CD4-positive, alpha-beta T cell (primary cell): ENCODE results near the gene CD4. TPM values are rescaled to one million over a fixed set of nuclear protein-coding genes. Genes with fewer than 3 reads are reported as not detected.

Experiments used
- ATAC-seq: fragments of 200-7000 bp; cut with Tn5 transposase; one replicate; pipeline ENCODE4 v1.10.0; 2022; ENCODE audit warnings: mild to moderate bottlenecking; ENCODE audit not compliant: poor library complexity
- CTCF ChIA-PET: fragments of 350-600 bp; sonication (Branson Sonifier 250); formaldehyde crosslinking; loops from one replicate; lab custom pipeline; 2021; ENCODE audit warnings: antibody characterized with exemption, inconsistent platforms; lab: Charles Lee
- POLR2A ChIA-PET: fragments of 350-600 bp; sonication (Branson Sonifier 250); formaldehyde crosslinking; loops from one replicate; lab custom pipeline; 2021; ENCODE audit warnings: antibody characterized with exemption, inconsistent platforms; lab: Charles Lee
- DNase-seq, 14 experiments: peaks; one replicate each; pipeline ENCODE4 v3.0.0-alpha.2; 2013 to 2020; ENCODE audit warnings: mixed read lengths in 2 of 14
- H3K27ac ChIP-seq, 2 donors: one replicate each; pipeline versions ENCODE4 v1.5.1 to v1.7.0; 2013; ENCODE audit warnings: low read length in 2 of 2, low read depth in 1 of 2, mild to moderate bottlenecking in 1 of 2
- H3K27me3 ChIP-seq, 2 experiments: 1 replicate in 1 of 2; 2 replicates in 1 of 2; pipeline versions ENCODE4 v1.6.1 to v1.7.0; 2013; ENCODE audit warnings: low read length in 2 of 2, control low read depth in 1 of 2, mild to moderate bottlenecking in 1 of 2, moderate library complexity in 1 of 2; ENCODE audit not compliant: insufficient read depth in 2 of 2, control insufficient read depth in 1 of 2
- H3K36me3 ChIP-seq: one replicate; pipeline ENCODE4 v1.6.1; 2013; ENCODE audit warnings: low read length, control low read depth; ENCODE audit not compliant: insufficient read depth
- H3K4me1 ChIP-seq: one replicate; pipeline ENCODE4 v1.6.1; 2013; ENCODE audit warnings: low read length, control low read depth; ENCODE audit not compliant: insufficient read depth
- H3K4me3 ChIP-seq: one replicate; pipeline ENCODE4 v1.5.1; 2013; ENCODE audit warnings: mild to moderate bottlenecking, low read length, moderate library complexity
- H3K9me3 ChIP-seq, 2 experiments: 1 replicate in 1 of 2; 2 replicates in 1 of 2; pipeline versions ENCODE4 v1.6.1 to v1.7.0; 2013; ENCODE audit warnings: low read length in 2 of 2, mild to moderate bottlenecking in 2 of 2, control low read depth in 1 of 2, moderate library complexity in 1 of 2; ENCODE audit not compliant: control insufficient read depth in 1 of 2, insufficient read depth in 1 of 2
- H3K27ac Mint-ChIP-seq: one replicate; pipeline ENCODE4 v1.8.0; 2020; ENCODE audit warnings: mixed read lengths
- H3K27me3 Mint-ChIP-seq: one replicate; pipeline ENCODE4 v1.8.0; 2021; ENCODE audit warnings: mixed read lengths
- H3K36me3 Mint-ChIP-seq: one replicate; pipeline ENCODE4 v1.8.0; 2021; ENCODE audit warnings: low read depth, mixed read lengths
- H3K4me1 Mint-ChIP-seq: one replicate; pipeline ENCODE4 v1.8.0; 2021; ENCODE audit warnings: low read depth, mixed read lengths
- H3K4me3 Mint-ChIP-seq: one replicate; pipeline ENCODE4 v1.8.0; 2020; ENCODE audit warnings: mild to moderate bottlenecking, mixed read lengths
- H3K9me3 Mint-ChIP-seq: one replicate; pipeline ENCODE4 v1.8.0; 2020; ENCODE audit warnings: mixed read lengths
- intact Hi-C, 2 experiments: fragments of 100-400 bp; cut with DNase I in 1 of 2; cut with micrococcal nuclease in 1 of 2; formaldehyde crosslinking; loops; one replicate each; pipeline versions ENCODE4 v1.15.1 to v1.9.0; 2023 to 2025; cut with DNase I, micrococcal nuclease
- total RNA-seq, 174 experiments: library from RNA in 2 of 174; stranded (reverse) in 2 of 174; gene quantifications; one replicate each; pipeline ENCODE4 v1.2.3 and lab custom pipeline; 2021 to 2026
- TF ChIP-seq, protein P1 (sequence below): fragments of 200-600 bp; IDR thresholded peaks from one replicate; pipeline ENCODE4 v1.8.0; 2022; ENCODE audit warnings: antibody characterized with exemption, mild to moderate bottlenecking

CD4 gene
- total RNA-seq, 2 experiments from 2014 or later = 134 to 136 TPM

DNA sequence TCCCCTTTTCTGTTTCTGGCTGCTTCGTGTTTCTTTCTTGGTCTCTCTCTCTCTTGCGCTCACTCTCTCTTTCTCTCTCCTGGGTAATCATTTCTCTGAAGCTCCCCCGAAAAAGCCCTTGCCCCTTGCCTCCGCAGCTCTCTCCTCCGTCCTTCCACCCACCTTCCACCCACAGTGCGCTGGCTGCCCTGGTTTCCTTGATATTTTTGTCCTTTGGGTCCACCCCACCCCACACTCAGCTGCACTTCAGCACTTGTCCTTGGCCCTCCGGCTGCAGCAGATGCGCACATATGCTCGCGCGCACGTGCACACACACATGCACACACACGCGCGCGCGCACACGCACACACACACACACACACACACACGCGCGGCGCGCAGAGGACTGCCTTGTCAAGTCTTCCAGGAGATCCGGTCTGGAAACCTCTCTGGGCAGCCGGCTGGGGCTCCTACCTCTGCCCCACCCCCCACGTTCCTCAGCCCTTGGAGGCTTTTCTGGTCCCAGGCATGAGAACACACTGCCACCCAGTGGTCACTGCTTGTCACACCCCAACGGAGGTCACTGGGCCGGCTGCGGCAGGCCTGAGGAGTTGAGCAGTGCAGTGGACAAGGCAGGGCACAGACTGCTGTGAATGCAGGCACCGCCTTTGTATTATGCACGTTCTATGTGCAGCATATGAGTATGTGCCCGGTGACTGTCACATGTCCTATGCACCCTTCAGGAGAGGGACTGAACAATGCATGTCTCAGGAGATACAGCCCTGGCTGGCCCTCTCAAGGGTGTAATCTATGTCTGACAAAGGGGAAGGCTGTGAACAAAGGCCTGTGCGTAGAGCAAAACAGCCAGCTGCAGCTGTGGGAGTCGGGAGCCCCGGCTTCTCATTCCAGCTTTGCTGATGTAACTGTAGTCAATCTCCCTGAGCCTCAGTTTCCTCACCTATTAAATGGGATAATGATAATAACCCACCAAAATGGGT, 10.5 kb upstream of the CD4 start:
- H3K4me1 ChIP-seq = peaks cover 70% of the 10 kb centered on the region
- intact Hi-C loops = loop anchor here (1.0 to 2.0 kb wide), 5 partner anchors 26 to 162 kb away; partner anchors contain the start of gene MLF2 (in 2 of the 2)
- peak overlapping the region in 1 of 2 donors; percentile 24 for H3K27ac ChIP-seq

DNA sequence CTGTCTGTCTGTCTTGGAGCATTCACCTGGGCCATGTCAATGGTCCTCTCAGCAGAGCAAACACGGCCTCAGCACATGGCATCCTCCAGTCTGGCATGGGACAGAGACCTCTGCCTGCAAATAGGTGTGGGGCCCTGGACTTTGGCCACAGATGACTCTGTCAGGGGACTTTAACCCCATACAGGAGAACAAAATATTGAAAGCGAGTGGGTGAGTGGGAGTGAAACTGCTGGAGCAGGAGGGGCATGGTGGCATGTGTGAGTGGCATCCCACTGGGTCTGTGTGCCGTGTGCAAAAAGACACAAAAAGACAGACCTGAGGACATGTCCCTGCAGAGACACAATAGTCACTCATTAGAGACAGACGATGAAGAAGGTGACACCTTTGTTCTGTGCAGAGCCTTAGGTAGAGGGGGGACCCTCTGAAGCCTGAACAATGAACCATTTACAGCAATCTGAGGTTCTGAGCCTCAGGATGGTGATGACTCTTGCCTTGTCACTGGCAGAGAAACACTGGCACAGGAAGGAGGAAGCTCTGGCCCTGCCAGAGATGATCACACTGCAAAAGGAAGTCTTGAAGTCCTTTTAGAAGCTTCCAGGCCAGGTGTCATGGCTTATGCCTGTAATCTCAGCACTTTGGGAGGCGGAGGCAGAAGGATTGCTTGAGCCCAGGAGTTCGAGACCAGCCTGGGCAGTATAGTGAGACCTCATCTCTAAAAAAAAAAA, 9.5 kb upstream of the CD4 start:
- Mint-ChIP-seq H3K36me3 (no peaks in the 10 kb centered on the region), H3K9me3 (no peaks in the 10 kb centered on the region), H3K27ac (peak overlapping the region; percentile 77), H3K27me3 (peaks cover 10% of the 10 kb centered on the region), H3K4me1 (peaks cover 59% of the 10 kb centered on the region), H3K4me3 (peak overlapping the region; percentile 40)
- CTCF ChIA-PET = interaction anchor here (1.7 to 2.5 kb wide), 4 partner anchors 13 to 27 kb away, joined by 5 to 17 read pairs (median 7); partner anchors contain the start of genes MLF2 and PTMS
- POLR2A ChIA-PET = interaction anchor here (0.7 to 3.7 kb wide), 8 partner anchors 8 to 92 kb away, joined by 3 to 24 read pairs (median 4); partner anchors contain the start of genes CD4, CDCA3, LAG3 and MLF2
- Histone ChIP-seq H3K4me1 (peaks cover 70% of the 10 kb centered on the region), H3K27ac (no peak overlapping the region), H3K27me3 (peaks cover 0 to 2% of the 10 kb centered on the region in 2 experiments), H3K4me3 (no peak overlapping the region), H3K9me3 (no peaks in the 10 kb centered on the region), H3K36me3 (no peaks in the 10 kb centered on the region)
- intact Hi-C loops = loop anchor here (1.0 to 2.0 kb wide), 5 partner anchors 27 to 163 kb away; partner anchors contain the start of gene MLF2 (in 1 of the 2)
- ATAC-seq = no peak
- no peak for DNase-seq
- TF ChIP-seq, protein P1, sequence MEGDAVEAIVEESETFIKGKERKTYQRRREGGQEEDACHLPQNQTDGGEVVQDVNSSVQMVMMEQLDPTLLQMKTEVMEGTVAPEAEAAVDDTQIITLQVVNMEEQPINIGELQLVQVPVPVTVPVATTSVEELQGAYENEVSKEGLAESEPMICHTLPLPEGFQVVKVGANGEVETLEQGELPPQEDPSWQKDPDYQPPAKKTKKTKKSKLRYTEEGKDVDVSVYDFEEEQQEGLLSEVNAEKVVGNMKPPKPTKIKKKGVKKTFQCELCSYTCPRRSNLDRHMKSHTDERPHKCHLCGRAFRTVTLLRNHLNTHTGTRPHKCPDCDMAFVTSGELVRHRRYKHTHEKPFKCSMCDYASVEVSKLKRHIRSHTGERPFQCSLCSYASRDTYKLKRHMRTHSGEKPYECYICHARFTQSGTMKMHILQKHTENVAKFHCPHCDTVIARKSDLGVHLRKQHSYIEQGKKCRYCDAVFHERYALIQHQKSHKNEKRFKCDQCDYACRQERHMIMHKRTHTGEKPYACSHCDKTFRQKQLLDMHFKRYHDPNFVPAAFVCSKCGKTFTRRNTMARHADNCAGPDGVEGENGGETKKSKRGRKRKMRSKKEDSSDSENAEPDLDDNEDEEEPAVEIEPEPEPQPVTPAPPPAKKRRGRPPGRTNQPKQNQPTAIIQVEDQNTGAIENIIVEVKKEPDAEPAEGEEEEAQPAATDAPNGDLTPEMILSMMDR = no peak

More for the DNA sequence above, 10.5 kb upstream of the CD4 start:
- Mint-ChIP-seq H3K36me3 (no peaks in the 10 kb centered on the region), H3K27ac (peak overlapping the region; percentile 77), H3K4me3 (peak overlapping the region; percentile 85), H3K4me1 (peaks cover 59% of the 10 kb centered on the region), H3K27me3 (peaks cover 19% of the 10 kb centered on the region), H3K9me3 (no peaks in the 10 kb centered on the region)
- peak overlapping the region; percentile 59 for H3K4me3 ChIP-seq
- POLR2A ChIA-PET = interaction anchor here (0.7 to 3.7 kb wide), 6 partner anchors 11 to 73 kb away, joined by 3 to 24 read pairs (median 7); partner anchors contain the start of genes CD4, COPS7A, MLF2 and PTMS
- TF ChIP-seq, protein P1 = peak; percentile 94
- H3K9me3 ChIP-seq = no peaks in the 10 kb centered on the region
- no peaks in the 10 kb centered on the region for H3K36me3 ChIP-seq
- CTCF ChIA-PET = interaction anchor here (0.6 to 2.5 kb wide), 6 partner anchors 12 to 94 kb away, joined by 3 to 17 read pairs (median 4); partner anchors contain the start of genes MLF2, PTMS and SPSB2
- H3K27me3 ChIP-seq = peaks cover 0 to 8% of the 10 kb centered on the region in 2 experiments
- peak; percentile 80 to 93 (median 83) for DNase-seq
- peak; percentile 84 for ATAC-seq

DNA sequence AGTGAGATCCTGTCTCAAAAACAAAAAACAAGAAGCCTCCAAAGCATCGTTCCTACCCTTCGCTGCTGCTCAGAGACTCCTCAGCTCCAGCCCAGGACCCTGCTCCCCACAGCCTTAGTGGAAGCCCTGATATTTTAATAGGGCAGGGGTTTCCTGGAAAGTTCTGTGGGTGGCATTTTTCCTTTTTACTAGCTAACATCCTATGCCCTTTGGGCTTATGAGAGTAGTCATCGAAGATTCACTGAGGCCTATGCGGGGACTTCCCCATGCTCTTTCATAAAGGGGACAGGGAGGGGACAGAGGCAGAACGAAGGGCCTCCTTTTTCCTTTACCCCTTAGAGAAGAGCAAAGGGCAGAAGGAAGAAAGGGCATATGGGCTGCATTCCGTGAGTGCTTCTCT, 8.8 kb upstream of the CD4 start:
- Mint-ChIP-seq H3K36me3 (no peaks in the 10 kb centered on the region), H3K27me3 (peaks cover 8% of the 10 kb centered on the region), H3K9me3 (no peaks in the 10 kb centered on the region), H3K4me1 (peaks cover 59% of the 10 kb centered on the region), H3K4me3 (no peak overlapping the region), H3K27ac (peak overlapping the region; percentile 77)
- Histone ChIP-seq H3K36me3 (no peaks in the 10 kb centered on the region), H3K4me3 (no peak overlapping the region), H3K4me1 (peaks cover 70% of the 10 kb centered on the region), H3K27me3 (no peaks in the 10 kb centered on the region), H3K27ac (no peak overlapping the region), H3K9me3 (no peaks in the 10 kb centered on the region)
- ATAC-seq = no peak
- no peak for DNase-seq
- POLR2A ChIA-PET = interaction anchor here (0.7 to 3.7 kb wide), 8 partner anchors 9 to 92 kb away, joined by 3 to 24 read pairs (median 4); partner anchors contain the start of genes CD4, CDCA3, LAG3 and MLF2
- TF ChIP-seq, protein P1 = no peak
- CTCF ChIA-PET = interaction anchor here (0.7 to 1.9 kb wide), 3 partner anchors 14 to 32 kb away, joined by 3 to 7 read pairs (median 5); partner anchors contain the start of gene MLF2
- intact Hi-C loops = no loop called here
